H1 (cell line): ENCODE results near the gene ENTPD6. TPM values are rescaled to one million over a fixed set of nuclear protein-coding genes. Genes with fewer than 3 reads are reported as not detected.

ENCODE experiments used
- EP300 ChIP-seq, 2 experiments: IDR thresholded peaks; 1 replicate in 1 of 2; 2 replicates in 1 of 2; pipeline ENCODE4 v1.6.1; 2011 to 2012; ENCODE audit warnings: low read depth in 2 of 2, low read length in 2 of 2, mild to moderate bottlenecking in 2 of 2, borderline replicate concordance in 1 of 2, inconsistent platforms in 1 of 2, moderate library complexity in 1 of 2
- POLR2A ChIP-seq, 2 experiments: IDR thresholded peaks; 1 replicate in 1 of 2; 2 replicates in 1 of 2; pipeline ENCODE4 v1.6.1; 2011; ENCODE audit warnings: low read depth in 2 of 2, low read length in 2 of 2, mild to moderate bottlenecking in 2 of 2; ENCODE audit errors: control extremely low read depth in 1 of 2
- SIN3A ChIP-seq, 2 experiments: IDR thresholded peaks in 1 of 2; conservative IDR thresholded peaks in 1 of 2; 2 replicates each; pipeline ENCODE4 v1.6.1; 2011 to 2012; ENCODE audit warnings: low read length in 2 of 2, improper control_type of control experiment in 1 of 2, low read depth in 1 of 2, mild to moderate bottlenecking in 1 of 2
- YY1 ChIP-seq: IDR thresholded peaks from 2 replicates; pipeline ENCODE4 v1.6.1; 2011; ENCODE audit warnings: low read depth, mild to moderate bottlenecking, low read length
- polyA plus RNA-seq, 7 experiments: library from polyadenylated mRNA; depleted of rRNA in 3 of 7; stranded (reverse) in 5 of 7; unstranded in 2 of 7; fragments of >200 nt in 5 of 7; fragments of 200-250 nt in 2 of 7; gene quantifications; 1 replicate in 5 of 7; 2 replicates in 1 of 7; 4 replicates in 1 of 7; pipeline versions ENCODE4 v1.2.1 to v1.2.3, GENCODE V29; 2011 to 2013; ENCODE audit warnings: missing spikeins in 2 of 7, mixed read lengths in 2 of 7
- total RNA-seq: library from RNA; stranded (reverse); fragmentation: NEBNext Ultra II Directional; extraction: Animal tissue kit (Norgen Biotek cat#: 25700); gene quantifications from 2 replicates; pipeline ENCODE4 v1.2.1, GENCODE V29; 2021

Gene ENTPD6
- total and polyA plus RNA-seq, 2 of the 8 experiments (the other 6 are each of a cell fraction or from before 2014, with no cell fraction given) = 47.8 to 57.3 TPM

- TF ChIP-seq EP300 (IDR thresholded peaks at IDR 0.05; ENCODE audit: borderline replicate concordance in 1 of 2, low read depth in 2 of 2, low read length in 2 of 2) (0 out of 3 replicates have a peak, but pooled peaks of 1 of the 2 experiments have one; percentile 10), SIN3A (conservative IDR thresholded peaks at IDR 0.05 in 1 of 2, IDR thresholded peaks at IDR 0.05 in 1 of 2; ENCODE audit: low read depth in 1 of 2, low read length in 2 of 2) (no peak), POLR2A (IDR thresholded peaks at IDR 0.05; ENCODE audit: control extremely low read depth in 1 of 2, low read depth in 2 of 2, low read length in 2 of 2) (peak in 1 of 2 experiments; percentile 90; a peak in 2 of 3 replicates), YY1 (0 out of 2 replicates have a peak, but pooled peaks have one; percentile 56)
- TF ChIP-seq, all 59 proteins: peak for 15
Measured at GRCh38 chr20:25247956-25248785, 52.7 kb downstream of the ENTPD6 start, which contains the start of gene PYGB (continued).
